HG02623 (cell line): ENCODE data around the gene FAM72B.
"Not testable (repeated sequence)": the region's sequence is repeated elsewhere in the genome, so short reads cannot be mapped to it uniquely, and the experiment has no call there.

Source experiments
- ATAC-seq: cut with Tn5 transposase; IDR thresholded peaks from one replicate; pipeline ENCODE4 v1.9.1; 2021; ENCODE audit warnings: moderate library complexity; ENCODE audit not compliant: unreplicated experiment

The FAM72B gene

GRCh38 chr1:121156958-121157603 is 27.1 kb downstream of the FAM72B start:
- ATAC-seq = not testable (repeated sequence)

DNA sequence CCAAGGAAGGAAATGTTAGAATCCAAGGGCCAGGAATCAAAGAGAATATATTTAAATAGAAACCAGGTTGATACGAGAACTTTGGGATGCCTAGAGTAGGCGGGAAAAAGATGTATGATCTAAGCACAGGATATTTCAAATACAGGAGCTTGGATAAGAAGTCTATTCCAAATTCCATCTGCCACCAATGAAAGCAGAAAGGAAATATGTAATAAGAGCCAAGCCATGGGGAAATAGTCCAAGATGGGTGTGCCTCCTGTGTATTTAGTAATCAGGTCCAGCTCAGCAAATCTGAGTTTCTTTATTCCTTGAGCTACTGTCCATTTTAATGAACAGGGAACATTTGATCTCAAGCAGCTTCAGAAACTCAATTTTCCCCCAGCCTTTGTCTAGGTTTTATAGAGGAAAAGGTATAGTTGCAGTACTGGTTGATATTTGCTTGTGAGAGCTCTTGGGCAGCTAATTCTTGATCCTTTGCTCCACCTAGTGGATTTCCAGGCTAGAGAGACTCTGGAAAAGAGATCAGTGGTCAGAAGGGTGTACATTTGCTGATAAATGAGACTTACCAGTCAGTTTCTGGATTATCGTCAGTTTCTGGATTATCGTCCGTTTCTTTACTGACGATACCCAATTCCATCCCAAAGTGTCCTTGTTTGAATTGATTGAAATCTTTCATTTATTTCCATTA is 28.3 kb downstream of the FAM72B start:
- ATAC-seq = not testable (repeated sequence)

- ATAC-seq = not testable (repeated sequence)
Observed at GRCh38 chr1:121154811-121155210, 29.3 kb downstream of the FAM72B start.

- ATAC-seq = not testable (repeated sequence)
Observed at GRCh38 chr1:121152788-121153187, 31.4 kb downstream of the FAM72B start.

GRCh38 chr1:121151294-121151693 is 32.8 kb downstream of the FAM72B start:
- ATAC-seq = not testable (repeated sequence)

GRCh38 chr1:121148489-121149190 is 35.5 kb downstream of the FAM72B start:
- not testable (repeated sequence) for ATAC-seq

DNA sequence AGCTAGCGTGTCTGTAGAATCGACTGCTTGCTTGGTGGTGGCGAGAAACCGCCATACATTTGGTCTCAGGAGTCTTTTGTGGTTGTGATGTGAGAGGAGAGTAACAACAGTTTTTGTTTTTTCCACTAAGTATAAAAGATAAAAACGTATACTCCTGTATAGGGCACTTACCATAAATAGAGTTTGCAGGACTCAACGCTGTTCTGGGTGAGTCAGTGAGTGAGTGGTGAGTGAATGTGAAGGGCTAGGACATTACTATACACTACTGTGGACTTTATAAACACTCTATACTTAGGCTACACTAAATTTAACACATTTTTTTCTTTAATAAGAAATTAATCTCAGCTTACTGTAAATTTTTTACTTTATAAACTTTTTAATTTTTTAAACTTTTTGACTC is 43.7 kb downstream of the FAM72B start:
- ATAC-seq = not testable (repeated sequence)

DNA sequence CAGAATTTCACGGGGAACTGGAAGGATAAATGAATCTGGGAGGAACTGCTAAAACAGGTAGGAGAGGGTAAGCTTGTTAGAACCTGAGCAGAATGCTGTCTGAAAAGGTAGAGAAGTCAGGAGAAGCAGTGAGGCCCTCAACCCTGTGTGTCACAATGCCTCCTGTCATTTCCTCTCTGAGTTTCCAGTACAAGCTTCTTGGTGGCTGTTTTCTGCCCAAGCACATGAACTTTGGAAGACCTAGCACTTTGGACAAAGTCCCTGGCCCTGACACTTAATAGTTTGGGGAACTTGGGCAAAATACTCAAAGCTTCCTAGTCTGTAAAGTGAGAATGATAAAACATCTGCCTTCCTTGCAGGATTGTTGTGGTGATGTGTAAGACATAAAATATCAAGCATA is 52.6 kb downstream of the FAM72B start:
- not testable (repeated sequence) for ATAC-seq

- ATAC-seq = not testable (repeated sequence)
Observed at GRCh38 chr1:121118480-121118824, 65.7 kb downstream of the FAM72B start.
